Psoas muscle (tissue), 8 donors: ENCODE data around the gene GLUD2. TPM values are rescaled to one million over a fixed set of nuclear protein-coding genes. Genes with fewer than 3 reads are reported as not detected.

Experiments
- ATAC-seq, 4 donors: fragments of 200-7000 bp; cut with Tn5 transposase; one replicate each; pipeline ENCODE4 v1.9.1; 2020; ENCODE audit warnings: moderate library complexity in 3 of 4, mild to moderate bottlenecking in 2 of 4
- DNase-seq, 2 donors: peaks; one replicate each; pipeline ENCODE4 v3.0.0-alpha.2; 2020
- H3K27ac ChIP-seq: fragments of 200-600 bp; one replicate; pipeline ENCODE4 v1.8.0; 2022
- H3K27me3 ChIP-seq, 3 donors: fragments of 200-600 bp in 1 of 3; one replicate each; pipeline versions ENCODE4 v1.6.1 to v1.8.0; 2013 to 2022; ENCODE audit warnings: low read length in 2 of 3, mild to moderate bottlenecking in 2 of 3, moderate library complexity in 1 of 3; ENCODE audit not compliant: insufficient read depth in 3 of 3
- H3K36me3 ChIP-seq, 2 donors: fragments of 200-600 bp in 1 of 2; one replicate each; pipeline versions ENCODE4 v1.6.1 to v1.8.0; 2013 to 2022; ENCODE audit warnings: low read depth in 1 of 2, mild to moderate bottlenecking in 1 of 2, moderate library complexity in 1 of 2; ENCODE audit not compliant: insufficient read depth in 1 of 2
- H3K4me1 ChIP-seq: fragments of 200-600 bp; one replicate; pipeline ENCODE4 v1.8.0; 2022
- H3K4me3 ChIP-seq: fragments of 200-600 bp; one replicate; pipeline ENCODE4 v1.8.0; 2022; ENCODE audit warnings: mild to moderate bottlenecking
- H3K9me3 ChIP-seq: fragments of 200-600 bp; one replicate; pipeline ENCODE4 v1.8.0; 2022
- CTCF ChIP-seq: fragments of 200-600 bp; IDR thresholded peaks from one replicate; pipeline ENCODE4 v1.8.0; 2022; ENCODE audit warnings: antibody characterized with exemption
- WGBS, 3 donors: extraction: QIAGEN DNeasy Blood & Tissue Kit; methylation state at CpG; one replicate each; pipeline versions ENCODE4 v1.1.6 to v1.1.7; 2013; 5-methylcytosine and 5-hydroxymethylcytosine counted together
- intact Hi-C, 2 donors: fragments of 100-400 bp; cut with DNase I; formaldehyde crosslinking; loops; one replicate each; pipeline versions ENCODE4 v1.11.0 to v1.14.2; 2022
- polyA plus RNA-seq, 3 donors: library from polyadenylated mRNA; stranded (reverse); fragments of 200-250 nt; gene quantifications; one replicate each; pipeline ENCODE4 v1.2.3, GENCODE V29; 2013
- total RNA-seq, 4 donors: library from RNA; stranded (reverse); fragmentation: NEBNext Ultra II Directional in 2 of 4; extraction: Animal tissue kit (Norgen Biotek cat#: 25700) in 2 of 4; gene quantifications; one replicate each; pipeline versions ENCODE4 v1.2.1 to v1.2.4, GENCODE V29; 2021 to 2023
- donor health status: healthy with polysubstance abuse.
- donor health status: DM: no; HTN: no; CAD: no; lungs with moderate emphysema.
- donor health status: Bipolar disorder and iron deficiency.
- donor health status: healthy.
- donor health status: DM: yes; HTN: yes; CAD: no.
- donor health status: DM: no; HTN: no; CAD: no.
- donor health status: DM: no; HTN: no; CAD: no.
- donor health status: DM: yes; HTN: yes; CAD: no.

The GLUD2 gene
- total and polyA plus RNA-seq, 7 donors: 0.28 to 0.54 (median 0.32) TPM

- intact Hi-C loops: no loop called here
- no peak for TF ChIP-seq CTCF
- WGBS, 3 donors: 45 to 57% (median 52%) methylated on average over 4 of the region's 4 CpGs
- Histone ChIP-seq H3K9me3 (peaks cover 5% of the 10 kb centered on the region), H3K27me3 (no peaks in the 10 kb centered on the region), H3K36me3 (no peaks in the 10 kb centered on the region), H3K27ac (no peak overlapping the region), H3K4me3 (no peak overlapping the region), H3K4me1 (no peaks in the 10 kb centered on the region)
- ATAC-seq (no peak), DNase-seq (no peak)
Observed at GRCh38 chrX:121010218-121010617, 37.2 kb upstream of the GLUD2 start.

- ATAC-seq (no peak), DNase-seq (no peak)
- WGBS, 3 donors: 66 to 76% (median 74%) methylated on average over 7 of the region's 7 CpGs
- intact Hi-C loops: no loop called here
- H3K9me3 ChIP-seq: peaks cover 5% of the 10 kb centered on the region
- TF ChIP-seq CTCF: no peak
- H3K4me3 ChIP-seq: no peak overlapping the region
- no peaks in the 10 kb centered on the region for H3K27me3 ChIP-seq
- no peak overlapping the region for H3K27ac ChIP-seq
- H3K4me1 ChIP-seq: no peaks in the 10 kb centered on the region
- no peaks in the 10 kb centered on the region for H3K36me3 ChIP-seq
Observed at GRCh38 chrX:121011254-121011653, 36.2 kb upstream of the GLUD2 start.

- Histone ChIP-seq H3K4me3 (no peak overlapping the region), H3K36me3 (no peaks in the 10 kb centered on the region), H3K9me3 (no peaks in the 10 kb centered on the region), H3K27me3 (no peaks in the 10 kb centered on the region), H3K27ac (no peak overlapping the region), H3K4me1 (no peaks in the 10 kb centered on the region)
- DNase-seq (no peak), ATAC-seq (no peak)
- TF ChIP-seq CTCF: no peak
- intact Hi-C loops: no loop called here
Observed at GRCh38 chrX:121013897-121014455, 33.4 kb upstream of the GLUD2 start.

- TF ChIP-seq CTCF: no peak
- no peak for DNase-seq
- ATAC-seq: no peak
- WGBS, 3 donors: 51 to 78% (median 64%) methylated on average over 2 of the region's 2 CpGs
- no peaks in the 10 kb centered on the region for H3K36me3 ChIP-seq
- no peaks in the 10 kb centered on the region for H3K4me1 ChIP-seq
- no peaks in the 10 kb centered on the region for H3K27me3 ChIP-seq
- H3K9me3 ChIP-seq: no peaks in the 10 kb centered on the region
- no peak overlapping the region for H3K27ac ChIP-seq
- intact Hi-C loops: no loop called here
- no peak overlapping the region for H3K4me3 ChIP-seq
Observed at GRCh38 chrX:121014826-121015225, 32.6 kb upstream of the GLUD2 start.

- DNase-seq (no peak), ATAC-seq (no peak)
- Histone ChIP-seq H3K36me3 (no peaks in the 10 kb centered on the region), H3K4me1 (no peaks in the 10 kb centered on the region), H3K9me3 (no peaks in the 10 kb centered on the region), H3K27ac (no peak overlapping the region), H3K27me3 (no peaks in the 10 kb centered on the region), H3K4me3 (no peak overlapping the region)
- WGBS, 3 donors: 54 to 66% (median 65%) methylated on average over 1 of the region's 1 CpG
- TF ChIP-seq CTCF: no peak
- intact Hi-C loops: no loop called here
Observed at GRCh38 chrX:121028419-121028818, 19.0 kb upstream of the GLUD2 start.
